ENCODE measurements around the gene KRT73.

The KRT73 gene

GRCh38 chr12:52566847-52567291 is 51.5 kb downstream of the KRT73 start:
- no peak for DNase-seq (ENCODE audit: low spot score)

GRCh38 chr12:52564582-52564981 is 53.8 kb downstream of the KRT73 start:
- DNase-seq (ENCODE audit: low spot score): no peak

GRCh38 chr12:52561880-52562449 is 56.4 kb downstream of the KRT73 start:
- no peak for DNase-seq (ENCODE audit: low spot score)

GRCh38 chr12:52559979-52560378 is 58.4 kb downstream of the KRT73 start:
- DNase-seq (ENCODE audit: low spot score): no peak

GRCh38 chr12:52558781-52559445 is 59.4 kb downstream of the KRT73 start:
- no peak for DNase-seq (ENCODE audit: low spot score)

Measured in kidney capillary endothelial cell (primary cell).